Smooth muscle cell (in vitro differentiated cells): Measurements from ENCODE around the gene OCIAD1. TPM values are rescaled to one million over a fixed set of nuclear protein-coding genes. Genes with fewer than 3 reads are reported as not detected.
"Not testable (repeated sequence)": the region's sequence is repeated elsewhere in the genome, so short reads cannot be mapped to it uniquely, and the experiment has no call there.

ENCODE experiments used
- DNase-seq: peaks from one replicate; lab custom pipeline; 2025; ENCODE audit not compliant: unreplicated experiment; lab: John Stamatoyannopoulos, UW
- H2AFZ ChIP-seq: fragments of 200-600 bp; sonication (generic); 2 replicates; pipeline ENCODE4 v1.6.0; 2016; ENCODE audit warnings: antibody characterized with exemption, low read depth, mild to moderate bottlenecking
- H3F3A ChIP-seq: fragments of 200-600 bp; sonication (generic); 2 replicates; pipeline ENCODE4 v1.6.0; 2017; ENCODE audit warnings: antibody characterized with exemption, low read depth
- H3K27ac ChIP-seq: fragments of 200-600 bp; sonication (generic); 2 replicates; pipeline ENCODE4 v1.5.1; 2016; ENCODE audit warnings: low read depth, mild to moderate bottlenecking
- H3K27me3 ChIP-seq: fragments of 200-600 bp; sonication (generic); 2 replicates; pipeline ENCODE4 v1.6.1; 2016; ENCODE audit warnings: low read depth, mild to moderate bottlenecking
- H3K36me3 ChIP-seq: fragments of 200-600 bp; sonication (generic); 2 replicates; pipeline ENCODE4 v1.5.1; 2016; ENCODE audit warnings: low read depth
- H3K4me1 ChIP-seq: fragments of 200-600 bp; sonication (generic); 2 replicates; pipeline ENCODE4 v1.5.1; 2016; ENCODE audit warnings: low read depth
- H3K4me2 ChIP-seq: fragments of 200-600 bp; sonication (generic); 2 replicates; pipeline ENCODE4 v1.6.0; 2016; ENCODE audit warnings: mild to moderate bottlenecking
- H3K4me3 ChIP-seq: fragments of 200-600 bp; sonication (generic); 2 replicates; pipeline ENCODE4 v1.5.1; 2016; ENCODE audit warnings: mild to moderate bottlenecking
- H3K79me2 ChIP-seq: fragments of 200-600 bp; sonication (generic); 2 replicates; pipeline ENCODE4 v1.6.0; 2016; ENCODE audit warnings: low read depth, mild to moderate bottlenecking
- H3K9ac ChIP-seq: fragments of 200-600 bp; sonication (generic); 2 replicates; pipeline ENCODE4 v1.6.0; 2016; ENCODE audit warnings: low read depth
- H3K9me3 ChIP-seq: fragments of 200-600 bp; sonication (generic); replicated peaks from 2 replicates; pipeline ENCODE4 v1.5.1; 2016; ENCODE audit warnings: low read depth
- H4K20me1 ChIP-seq: fragments of 200-600 bp; sonication (generic); 2 replicates; pipeline ENCODE4 v1.6.0; 2016; ENCODE audit warnings: low read depth
- WGBS: methylation state at CpG from one replicate; pipeline ENCODE4 v1.1.7; 2016; ENCODE audit warnings: low lambda C conversion rate; 5-methylcytosine and 5-hydroxymethylcytosine counted together
- polyA plus RNA-seq: library from polyadenylated mRNA; unstranded; fragments of >200 nt; fragmentation: Nextera tagmentation; extraction: Ambion mirVana; gene quantifications from 2 replicates; pipeline ENCODE4 v1.2.1, GENCODE V29; 2016
- total RNA-seq: library from RNA; depleted of rRNA; stranded (reverse); fragments of >200 nt; gene quantifications from 2 replicates; pipeline ENCODE4 v1.2.3, GENCODE V29; 2014
- TF ChIP-seq, protein P1 (sequence below): fragments of 200-600 bp; sonication (generic); IDR thresholded peaks from 2 replicates; pipeline ENCODE4 v1.5.1; 2017; ENCODE audit warnings: borderline replicate concordance, mild to moderate bottlenecking, antibody characterized with exemption; ENCODE audit not compliant: insufficient read depth, poor library complexity, severe bottlenecking

The OCIAD1 gene
- total and polyA plus RNA-seq, 2 experiments from 2014 or later: 130 to 196 TPM

- 93% methylated on average over 2 of the region's 2 CpGs for WGBS
- H3F3A ChIP-seq: no peaks in the 10 kb centered on the region
- no peak overlapping the region for H3K27ac ChIP-seq
- H3K4me1 ChIP-seq: no peaks in the 10 kb centered on the region
- H3K9ac ChIP-seq: no peak overlapping the region
- H3K79me2 ChIP-seq: no peaks in the 10 kb centered on the region
- H3K27me3 ChIP-seq: no peaks in the 10 kb centered on the region
- no peaks in the 10 kb centered on the region for H3K36me3 ChIP-seq
- H4K20me1 ChIP-seq: no peaks in the 10 kb centered on the region
- H2AFZ ChIP-seq: no peak overlapping the region
- no peak overlapping the region for H3K4me2 ChIP-seq
- no peak overlapping the region for H3K4me3 ChIP-seq
- H3K9me3 ChIP-seq: no peaks in the 10 kb centered on the region
- TF ChIP-seq, protein P1, sequence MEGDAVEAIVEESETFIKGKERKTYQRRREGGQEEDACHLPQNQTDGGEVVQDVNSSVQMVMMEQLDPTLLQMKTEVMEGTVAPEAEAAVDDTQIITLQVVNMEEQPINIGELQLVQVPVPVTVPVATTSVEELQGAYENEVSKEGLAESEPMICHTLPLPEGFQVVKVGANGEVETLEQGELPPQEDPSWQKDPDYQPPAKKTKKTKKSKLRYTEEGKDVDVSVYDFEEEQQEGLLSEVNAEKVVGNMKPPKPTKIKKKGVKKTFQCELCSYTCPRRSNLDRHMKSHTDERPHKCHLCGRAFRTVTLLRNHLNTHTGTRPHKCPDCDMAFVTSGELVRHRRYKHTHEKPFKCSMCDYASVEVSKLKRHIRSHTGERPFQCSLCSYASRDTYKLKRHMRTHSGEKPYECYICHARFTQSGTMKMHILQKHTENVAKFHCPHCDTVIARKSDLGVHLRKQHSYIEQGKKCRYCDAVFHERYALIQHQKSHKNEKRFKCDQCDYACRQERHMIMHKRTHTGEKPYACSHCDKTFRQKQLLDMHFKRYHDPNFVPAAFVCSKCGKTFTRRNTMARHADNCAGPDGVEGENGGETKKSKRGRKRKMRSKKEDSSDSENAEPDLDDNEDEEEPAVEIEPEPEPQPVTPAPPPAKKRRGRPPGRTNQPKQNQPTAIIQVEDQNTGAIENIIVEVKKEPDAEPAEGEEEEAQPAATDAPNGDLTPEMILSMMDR: no peak
- DNase-seq: no peak
Measured at GRCh38 chr4:48798117-48798516, 32.8 kb upstream of the OCIAD1 start.

DNA sequence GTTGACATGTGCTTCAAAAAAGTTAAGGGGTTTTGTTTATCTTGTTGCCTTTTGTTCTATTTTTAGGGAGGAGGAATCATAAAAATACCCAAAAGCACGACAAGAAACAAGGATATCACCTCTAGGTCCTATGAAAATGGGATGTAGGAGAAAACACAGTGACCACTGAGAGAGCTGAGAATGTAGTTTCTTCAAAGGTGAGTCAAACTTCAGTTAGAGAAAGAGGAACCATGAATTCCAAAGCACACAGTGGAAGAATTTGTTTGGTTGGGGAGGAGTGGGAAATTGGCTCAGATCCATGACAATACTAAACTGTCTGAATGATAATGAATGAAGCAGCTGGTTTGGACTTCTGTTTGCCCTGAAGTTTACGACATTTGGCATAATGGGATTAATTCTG is 31.7 kb upstream of the OCIAD1 start:
- Histone ChIP-seq H2AFZ (no peak overlapping the region), H3K4me2 (no peak overlapping the region), H3K9ac (no peak overlapping the region), H3K79me2 (no peaks in the 10 kb centered on the region), H3K4me3 (no peak overlapping the region), H4K20me1 (no peaks in the 10 kb centered on the region), H3K27me3 (no peaks in the 10 kb centered on the region), H3K9me3 (no peaks in the 10 kb centered on the region), H3F3A (no peaks in the 10 kb centered on the region), H3K4me1 (no peaks in the 10 kb centered on the region), H3K36me3 (no peaks in the 10 kb centered on the region), H3K27ac (no peak overlapping the region)
- TF ChIP-seq, protein P1: no peak
- 72% methylated on average over 2 of the region's 2 CpGs for WGBS
- no peak for DNase-seq

- not testable (repeated sequence) for H2AFZ ChIP-seq, H3K9ac ChIP-seq, H3K4me3 ChIP-seq, H3K36me3 ChIP-seq, H3K4me1 ChIP-seq, H3F3A ChIP-seq, H3K79me2 ChIP-seq, H3K9me3 ChIP-seq, H3K27ac ChIP-seq, H3K4me2 ChIP-seq, DNase-seq, H3K27me3 ChIP-seq, H4K20me1 ChIP-seq
- WGBS: 84% methylated on average over 2 of the region's 2 CpGs
Measured at GRCh38 chr4:48800155-48800554, 30.7 kb upstream of the OCIAD1 start.

GRCh38 chr4:48801016-48801715 is 29.7 kb upstream of the OCIAD1 start:
- no peaks in the 10 kb centered on the region for H4K20me1 ChIP-seq
- WGBS: 79% methylated on average over 3 of the region's 3 CpGs
- H3K4me2 ChIP-seq: no peak overlapping the region
- H3K9ac ChIP-seq: no peak overlapping the region
- no peaks in the 10 kb centered on the region for H3K9me3 ChIP-seq
- TF ChIP-seq, protein P1: no peak
- no peaks in the 10 kb centered on the region for H3K79me2 ChIP-seq
- no peaks in the 10 kb centered on the region for H3K27me3 ChIP-seq
- H2AFZ ChIP-seq: no peak overlapping the region
- H3K27ac ChIP-seq: no peak overlapping the region
- no peak for DNase-seq
- H3K4me3 ChIP-seq: no peak overlapping the region
- H3K4me1 ChIP-seq: no peaks in the 10 kb centered on the region
- H3F3A ChIP-seq: no peaks in the 10 kb centered on the region
- no peaks in the 10 kb centered on the region for H3K36me3 ChIP-seq
